Natural killer cell treated with Interleukin-12 subunit alpha and Interleukin-12 subunit beta and Interleukin-15 and Interleukin-18, amount 100 ng/mL, for 72 hours (primary cell): ENCODE measurements around the gene RAB6D. TPM values are rescaled to one million over a fixed set of nuclear protein-coding genes. Genes with fewer than 3 reads are reported as not detected.
"Not testable (repeated sequence)": the region's sequence is repeated elsewhere in the genome, so short reads cannot be mapped to it uniquely, and the experiment has no call there.

ENCODE experiments used
- ATAC-seq, 2 donors: fragments of 150-1000 bp; cut with Tn5 transposase in 1 of 2; sonication (Bioruptor Pico), chemical (Tn5 transposase) in 1 of 2; 2 replicates each; pipeline ENCODE4 v1.10.0; 2021
- DNase-seq: peaks from one replicate; pipeline ENCODE4 v3.0.0; 2022; ENCODE audit warnings: low spot score
- H3K27ac Mint-ChIP-seq, 2 donors: 1 replicate in 1 of 2; 2 replicates in 1 of 2; pipeline ENCODE4 v1.8.0; 2022; ENCODE audit warnings: mixed read lengths in 2 of 2, mild to moderate bottlenecking in 1 of 2, moderate library complexity in 1 of 2
- H3K27me3 Mint-ChIP-seq, 2 donors: 1 replicate in 1 of 2; 2 replicates in 1 of 2; pipeline ENCODE4 v1.8.0; 2022; ENCODE audit warnings: mixed read lengths in 2 of 2
- H3K36me3 Mint-ChIP-seq: one replicate; pipeline ENCODE4 v1.8.0; 2022; ENCODE audit warnings: mixed read lengths
- H3K4me1 Mint-ChIP-seq, 2 donors: 1 replicate in 1 of 2; 2 replicates in 1 of 2; pipeline ENCODE4 v1.8.0; 2022; ENCODE audit warnings: low read depth in 2 of 2, mixed read lengths in 2 of 2, mild to moderate bottlenecking in 1 of 2
- H3K4me3 Mint-ChIP-seq: one replicate; pipeline ENCODE4 v1.8.0; 2022; ENCODE audit warnings: mixed read lengths
- H3K9me3 Mint-ChIP-seq: 2 replicates; pipeline ENCODE4 v1.8.0; 2022; ENCODE audit warnings: mixed read lengths
- total RNA-seq, 2 donors: library from RNA; stranded (reverse); gene quantifications; one replicate each; pipeline ENCODE4 v1.2.3, GENCODE V29; 2022

The RAB6D gene
- total RNA-seq = not detected

DNA sequence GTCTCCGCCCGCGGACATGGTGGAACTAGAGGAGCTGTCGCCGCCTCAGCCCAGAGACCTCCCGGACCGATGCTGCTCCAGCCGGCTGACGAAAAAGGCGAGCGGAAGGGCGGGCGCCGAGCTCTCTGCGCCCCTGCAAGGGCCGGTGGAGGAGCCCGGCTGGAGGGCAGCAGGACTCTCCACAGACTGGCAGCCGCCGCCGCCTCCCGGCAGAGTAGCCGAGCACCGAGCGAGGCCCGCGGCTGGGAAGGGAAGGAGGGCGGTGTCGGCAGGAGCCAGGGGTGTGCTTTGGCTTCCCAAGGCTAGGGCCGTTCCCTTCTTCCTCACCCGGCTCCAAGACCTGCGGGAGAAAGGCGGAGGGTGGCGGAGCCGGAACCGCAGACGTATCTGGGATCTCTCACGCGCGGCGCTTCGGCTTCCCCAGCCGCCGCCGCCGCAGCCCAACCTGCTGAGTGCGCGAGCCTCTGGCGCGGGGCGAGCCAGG lies at the start of gene RAB6D:
Gene RAB6D (minus strand): TSS at position 466 of the 484 bp plus-strand sequence. CDS start 448 bp downstream, at position 18.
- not testable (repeated sequence) for H3K36me3 Mint-ChIP-seq, H3K9me3 Mint-ChIP-seq, DNase-seq, H3K4me1 Mint-ChIP-seq, H3K27ac Mint-ChIP-seq
- Mint-ChIP-seq H3K27me3 (peaks cover 25 to 55% of the 10 kb centered on the region in 2 donors), H3K4me3 (peak within 1 kb of the TSS; percentile 27)
- ATAC-seq = peak; percentile 28 to 36

- Mint-ChIP-seq H3K36me3 (no peaks in the 10 kb centered on the region), H3K27ac (no peak overlapping the region), H3K4me3 (no peak overlapping the region), H3K27me3 (peaks cover 27 to 48% of the 10 kb centered on the region in 2 donors), H3K9me3 (no peaks in the 10 kb centered on the region), H3K4me1 (no peaks in the 10 kb centered on the region)
- DNase-seq = no peak
- ATAC-seq = peak; percentile 46 to 69
Observed at GRCh38 chr2:131413148-131413747, 49.3 kb upstream of the RAB6D start.

DNA sequence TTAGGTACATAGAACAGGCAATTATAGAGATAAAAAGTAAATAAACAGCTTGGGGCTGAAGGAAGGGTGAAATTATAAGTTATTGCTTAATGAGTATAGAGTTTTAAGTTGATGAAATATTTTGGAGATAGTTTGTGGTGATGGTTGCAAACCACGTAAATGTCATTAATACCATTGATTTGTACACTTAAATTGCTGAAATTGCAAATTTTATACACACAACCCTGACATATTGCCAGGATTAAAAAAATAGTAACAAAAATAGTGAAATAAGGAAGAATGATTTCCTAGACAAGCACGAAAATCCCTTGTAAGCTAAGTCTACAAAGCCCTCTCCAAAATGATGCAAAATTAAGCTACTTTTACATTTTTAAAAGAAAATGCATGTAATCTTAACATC lies 46.2 kb upstream of the RAB6D start:
- Mint-ChIP-seq H3K4me1 (no peaks in the 10 kb centered on the region), H3K9me3 (no peaks in the 10 kb centered on the region), H3K36me3 (no peaks in the 10 kb centered on the region), H3K27ac (no peak overlapping the region), H3K4me3 (no peak overlapping the region), H3K27me3 (peaks cover 21 to 32% of the 10 kb centered on the region in 2 donors)
- ATAC-seq (no peak), DNase-seq (no peak)

GRCh38 chr2:131408778-131409177 lies 44.8 kb upstream of the RAB6D start:
- Mint-ChIP-seq H3K4me1 (no peaks in the 10 kb centered on the region), H3K36me3 (no peaks in the 10 kb centered on the region), H3K9me3 (no peaks in the 10 kb centered on the region), H3K4me3 (no peak overlapping the region), H3K27ac (no peak overlapping the region), H3K27me3 (peaks cover 26 to 37% of the 10 kb centered on the region in 2 donors)
- ATAC-seq = no peak
- no peak for DNase-seq

DNA sequence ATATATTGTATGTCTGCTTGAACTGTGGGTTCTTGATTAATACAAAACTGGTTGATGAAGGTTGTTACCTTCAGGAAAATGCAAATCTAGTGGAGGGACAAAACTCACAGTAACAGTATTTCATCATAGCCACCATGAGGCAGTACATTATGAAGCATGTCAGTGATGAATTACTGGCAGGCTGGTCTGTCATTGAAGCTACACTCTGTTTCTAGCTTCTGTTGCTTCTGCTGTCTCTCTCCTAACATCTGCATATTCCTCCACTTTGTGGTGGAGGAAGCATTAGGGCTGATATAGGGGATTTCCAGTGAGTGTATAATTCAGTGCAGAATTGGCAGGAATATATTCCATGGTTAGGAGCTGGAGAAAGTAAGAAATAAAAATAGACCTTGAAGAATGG lies 44.2 kb upstream of the RAB6D start:
- Mint-ChIP-seq H3K27me3 (peaks cover 28 to 39% of the 10 kb centered on the region in 2 donors), H3K27ac (no peak overlapping the region), H3K4me3 (no peak overlapping the region), H3K4me1 (no peaks in the 10 kb centered on the region), H3K9me3 (no peaks in the 10 kb centered on the region), H3K36me3 (no peaks in the 10 kb centered on the region)
- DNase-seq = no peak
- ATAC-seq = no peak

GRCh38 chr2:131404753-131405152 lies 40.8 kb upstream of the RAB6D start:
- Mint-ChIP-seq H3K36me3 (no peaks in the 10 kb centered on the region), H3K4me3 (no peak overlapping the region), H3K27me3 (peaks cover 21 to 31% of the 10 kb centered on the region in 2 donors), H3K27ac (no peak overlapping the region), H3K4me1 (no peaks in the 10 kb centered on the region), H3K9me3 (no peaks in the 10 kb centered on the region)
- no peak for DNase-seq
- ATAC-seq = no peak

DNA sequence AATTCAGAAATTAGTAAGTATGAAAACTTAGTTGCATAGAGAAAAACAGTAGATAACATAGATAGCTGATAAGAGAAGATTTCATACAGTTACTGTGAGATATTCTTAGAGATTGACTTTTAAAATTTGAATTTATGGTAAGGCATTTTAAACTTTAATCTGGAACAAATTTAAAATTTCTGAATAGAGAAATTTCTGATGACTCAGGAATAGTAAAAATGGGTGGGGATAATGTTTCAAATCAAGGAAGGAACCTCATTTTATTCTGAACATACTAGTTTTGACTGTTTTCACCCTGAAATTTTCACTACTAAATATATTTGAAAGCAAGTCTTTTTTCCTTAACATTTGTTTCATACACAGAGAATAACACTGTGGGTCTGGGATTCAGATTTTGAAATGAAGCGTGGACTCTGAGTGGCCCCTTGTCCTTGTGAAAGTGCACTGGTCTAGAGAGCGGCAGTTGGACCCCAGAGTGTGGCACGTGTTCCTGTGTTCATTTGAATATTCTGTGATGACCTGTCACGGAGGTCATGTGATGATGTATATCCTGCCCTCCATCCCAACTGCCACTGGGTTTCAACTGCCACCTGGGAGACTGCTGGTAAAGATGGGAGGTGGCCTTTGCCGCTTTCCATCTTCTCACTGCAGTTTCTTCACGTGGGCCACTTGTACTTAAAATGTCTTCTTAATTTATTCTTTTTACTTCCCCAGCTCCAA lies 38.5 kb upstream of the RAB6D start:
- no peaks in the 10 kb centered on the region for H3K4me1 Mint-ChIP-seq
- H3K36me3 Mint-ChIP-seq = no peaks in the 10 kb centered on the region
- H3K27ac Mint-ChIP-seq = no peak overlapping the region
- DNase-seq (no peak), ATAC-seq (no peak)
- H3K9me3 Mint-ChIP-seq = no peaks in the 10 kb centered on the region
- H3K27me3 Mint-ChIP-seq = peaks cover 10 to 20% of the 10 kb centered on the region in 2 donors
- no peak overlapping the region for H3K4me3 Mint-ChIP-seq

- Mint-ChIP-seq H3K9me3 (no peaks in the 10 kb centered on the region), H3K27me3 (peaks cover 19 to 36% of the 10 kb centered on the region in 2 donors), H3K4me3 (no peak overlapping the region), H3K36me3 (no peaks in the 10 kb centered on the region), H3K4me1 (no peaks in the 10 kb centered on the region), H3K27ac (no peak overlapping the region)
- ATAC-seq (no peak), DNase-seq (no peak)
Observed at GRCh38 chr2:131400849-131401248, 36.9 kb upstream of the RAB6D start.

GRCh38 chr2:131400441-131400840 lies 36.5 kb upstream of the RAB6D start:
- H3K27ac Mint-ChIP-seq, H3K4me3 Mint-ChIP-seq, H3K9me3 Mint-ChIP-seq, H3K36me3 Mint-ChIP-seq, H3K4me1 Mint-ChIP-seq, ATAC-seq, DNase-seq: not testable (repeated sequence)
- H3K27me3 Mint-ChIP-seq = peaks cover 22 to 40% of the 10 kb centered on the region in 2 donors

DNA sequence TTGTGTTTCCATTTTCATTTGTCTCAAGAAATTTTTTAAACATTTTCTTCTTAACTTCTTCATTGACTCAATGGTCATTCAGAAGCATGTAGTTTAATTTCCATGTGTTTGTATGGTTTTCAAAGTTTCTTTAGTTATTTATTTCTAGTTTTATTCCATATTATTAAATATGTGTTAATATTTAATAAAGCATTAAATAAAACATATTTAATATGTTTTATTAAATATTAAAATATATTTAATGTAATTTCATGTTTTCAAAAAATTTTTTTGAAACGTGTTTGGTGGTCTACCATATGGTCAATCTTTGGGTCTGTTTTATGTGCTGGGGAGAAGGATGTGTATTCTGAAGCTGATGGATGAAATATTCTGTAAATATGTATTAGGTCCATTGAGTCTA lies 32.2 kb upstream of the RAB6D start:
- not testable (repeated sequence) for H3K4me1 Mint-ChIP-seq, H3K27ac Mint-ChIP-seq, DNase-seq, H3K36me3 Mint-ChIP-seq, H3K9me3 Mint-ChIP-seq, H3K4me3 Mint-ChIP-seq, ATAC-seq
- peaks cover 15 to 27% of the 10 kb centered on the region in 2 donors for H3K27me3 Mint-ChIP-seq

- not testable (repeated sequence) for DNase-seq, H3K4me1 Mint-ChIP-seq, ATAC-seq, H3K36me3 Mint-ChIP-seq, H3K4me3 Mint-ChIP-seq, H3K27ac Mint-ChIP-seq, H3K9me3 Mint-ChIP-seq
- H3K27me3 Mint-ChIP-seq = peaks cover 15 to 27% of the 10 kb centered on the region in 2 donors
Observed at GRCh38 chr2:131395024-131395645, 31.2 kb upstream of the RAB6D start.

GRCh38 chr2:131394147-131394931 lies 30.4 kb upstream of the RAB6D start:
- Mint-ChIP-seq H3K27me3 (peaks cover 18 to 27% of the 10 kb centered on the region in 2 donors), H3K9me3 (no peaks in the 10 kb centered on the region), H3K4me3 (no peak overlapping the region), H3K27ac (no peak overlapping the region), H3K36me3 (no peaks in the 10 kb centered on the region), H3K4me1 (no peaks in the 10 kb centered on the region)
- DNase-seq = no peak
- ATAC-seq = peak; percentile 50 to 53

DNA sequence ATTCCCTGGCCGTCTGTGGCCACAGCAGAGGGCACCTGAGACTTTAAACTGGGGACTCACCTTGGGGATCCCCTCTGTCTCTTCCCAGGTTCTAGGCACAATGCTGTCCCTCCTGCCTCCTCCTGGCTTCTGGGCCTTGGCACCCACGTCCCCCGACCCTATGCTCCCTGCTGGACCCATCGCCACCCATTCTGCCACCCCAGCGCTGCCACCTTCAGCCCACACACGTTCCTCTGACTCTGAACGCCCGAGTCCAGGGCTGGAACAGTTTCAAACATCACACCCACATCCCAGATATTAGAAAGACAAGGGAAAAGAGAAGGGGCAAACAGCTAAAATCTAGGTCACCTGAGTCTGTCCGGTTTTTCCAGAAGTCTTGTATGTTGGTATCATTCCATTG lies 28.0 kb upstream of the RAB6D start:
- not testable (repeated sequence) for H3K27ac Mint-ChIP-seq, ATAC-seq, H3K9me3 Mint-ChIP-seq, H3K4me3 Mint-ChIP-seq, H3K36me3 Mint-ChIP-seq, DNase-seq, H3K4me1 Mint-ChIP-seq
- H3K27me3 Mint-ChIP-seq = peaks cover 14 to 15% of the 10 kb centered on the region in 2 donors
